Keratinocyte (primary cell): ENCODE data around the gene MTCL1. TPM values are rescaled to one million over a fixed set of nuclear protein-coding genes. Genes with fewer than 3 reads are reported as not detected.
A peak's percentile ranks its signal among the peaks of the same experiment; 100 is the strongest.

ENCODE experiments used
- DNase-seq: peaks from one replicate; pipeline ENCODE4 v3.0.0-alpha.2; 2011; ENCODE audit warnings: low read depth, missing footprints, low spot score
- FAIRE-seq: peaks from 2 replicates; lab custom pipeline; 2011; peaks lifted over from hg19 to GRCh38; lab: Jason Lieb, UNC
- H2AFZ ChIP-seq: 2 replicates; pipeline ENCODE4 v1.6.0; 2012; ENCODE audit warnings: low read length, control low read depth, inconsistent platforms; ENCODE audit not compliant: control insufficient read depth
- H3K27ac ChIP-seq: 2 replicates; pipeline ENCODE4 v1.5.1; 2011; ENCODE audit warnings: low read length; ENCODE audit not compliant: control insufficient read depth, insufficient read depth
- H3K27me3 ChIP-seq: 3 replicates; pipeline ENCODE4 v1.6.0; 2011; ENCODE audit warnings: low read length; ENCODE audit not compliant: control insufficient read depth, insufficient read depth; ENCODE audit errors: extremely low read depth
- H3K36me3 ChIP-seq, 2 experiments: 2 replicates in 1 of 2; 3 replicates in 1 of 2; pipeline ENCODE4 v1.5.1; 2011; ENCODE audit warnings: low read length in 2 of 2, mild to moderate bottlenecking in 1 of 2; ENCODE audit not compliant: control insufficient read depth in 2 of 2, insufficient read depth in 2 of 2; ENCODE audit errors: extremely low read depth in 1 of 2
- H3K4me1 ChIP-seq: 3 replicates; pipeline ENCODE4 v1.5.1; 2011; ENCODE audit warnings: low read length; ENCODE audit not compliant: control insufficient read depth, insufficient read depth; ENCODE audit errors: extremely low read depth
- H3K4me2 ChIP-seq: 3 replicates; pipeline ENCODE4 v1.6.0; 2011; ENCODE audit warnings: low read depth, low read length; ENCODE audit not compliant: control insufficient read depth, insufficient read depth; ENCODE audit errors: extremely low read depth
- H3K4me3 ChIP-seq, 3 experiments: fragments of 200-600 bp in 1 of 3; sonication (generic) in 1 of 3; 2 replicates in 2 of 3; 3 replicates in 1 of 3; pipeline ENCODE4 v1.5.1; 2011 to 2016; ENCODE audit warnings: low read length in 3 of 3, mild to moderate bottlenecking in 3 of 3, control low read depth in 2 of 3, inconsistent platforms in 1 of 3, low read depth in 1 of 3, mixed read lengths in 1 of 3, mixed run types in 1 of 3, moderate library complexity in 1 of 3; ENCODE audit not compliant: control insufficient read depth in 2 of 3, insufficient read depth in 2 of 3; ENCODE audit errors: extremely low read depth in 1 of 3
- H3K79me2 ChIP-seq: 2 replicates; pipeline ENCODE4 v1.6.0; 2012; ENCODE audit warnings: low read length; ENCODE audit not compliant: control insufficient read depth, insufficient read depth
- H3K9ac ChIP-seq: 3 replicates; pipeline ENCODE4 v1.6.0; 2011; ENCODE audit warnings: low read length; ENCODE audit not compliant: control insufficient read depth, insufficient read depth; ENCODE audit errors: extremely low read depth
- H3K9me1 ChIP-seq: 3 replicates; pipeline ENCODE4 v1.6.0; 2011; ENCODE audit warnings: low read length; ENCODE audit not compliant: control insufficient read depth, insufficient read depth; ENCODE audit errors: extremely low read depth
- H3K9me3 ChIP-seq: 2 replicates; pipeline ENCODE4 v1.5.1; 2012; ENCODE audit warnings: low read depth, low read length; ENCODE audit not compliant: control insufficient read depth
- H4K20me1 ChIP-seq: 3 replicates; pipeline ENCODE4 v1.6.0; 2011; ENCODE audit warnings: low read length; ENCODE audit not compliant: control insufficient read depth, insufficient read depth; ENCODE audit errors: extremely low read depth
- CTCF ChIP-seq, 3 experiments: IDR thresholded peaks in 1 of 3; conservative IDR thresholded peaks in 1 of 3; optimal IDR thresholded peaks in 1 of 3; 2 replicates in 2 of 3; 3 replicates in 1 of 3; pipeline versions ENCODE3 to v1.5.1; 2011; ENCODE audit warnings: low read length in 3 of 3, mild to moderate bottlenecking in 3 of 3, moderate library complexity in 2 of 3, control low read depth in 1 of 3, inconsistent platforms in 1 of 3; ENCODE audit not compliant: insufficient read depth in 2 of 3; ENCODE audit errors: extremely low read depth in 1 of 3
- EZH2 ChIP-seq: IDR thresholded peaks from one replicate; pipeline ENCODE4 v1.6.1; 2012; ENCODE audit warnings: inconsistent platforms, mild to moderate bottlenecking, low read length, moderate library complexity
- dilution Hi-C: fragments of 300-500 bp; cut with MboI; formaldehyde crosslinking; loops from one replicate; pipeline ENCODE4 v1.7.0; 2020; ENCODE audit warnings: low sequenced_read_pairs; ENCODE audit not compliant: extremely low pct_ligation_motif_present
- polyA plus RNA-seq, 5 experiments: library from polyadenylated mRNA; depleted of rRNA in 3 of 5; stranded (reverse) in 3 of 5; stranded (forward) in 1 of 5; unstranded in 1 of 5; fragments of >200 nt; gene quantifications; 1 replicate in 1 of 5; 2 replicates in 3 of 5; 3 replicates in 1 of 5; pipeline versions ENCODE4 v1.2.1 to v1.2.3, GENCODE V29; 2011 to 2012; ENCODE audit warnings: missing spikeins in 2 of 5, low read depth in 1 of 5, low replicate concordance in 1 of 5

MTCL1 gene
- polyA plus RNA-seq, 1 donor (not counting 4 experiments of a cell fraction or from before 2014, with no cell fraction given): 15.4 TPM

- H3K36me3 ChIP-seq: peaks cover 6 to 21% of the 10 kb centered on the region in 2 experiments
- H3K79me2 ChIP-seq: peaks cover 2% of the 10 kb centered on the region
- H3K27me3 ChIP-seq: no peaks in the 10 kb centered on the region
- peak overlapping the region; percentile 10 for H3K9ac ChIP-seq
- TF ChIP-seq EZH2 (no peak), CTCF (optimal IDR thresholded peaks at IDR 0.05 in 1 of 3, IDR thresholded peaks at IDR 0.05 in 1 of 3, conservative IDR thresholded peaks at IDR 0.05 in 1 of 3; ENCODE audit: extremely low read depth in 1 of 3, insufficient read depth in 2 of 3, low read length in 3 of 3) (no peak)
- no peaks in the 10 kb centered on the region for H3K9me1 ChIP-seq
- no peak overlapping the region for H2AFZ ChIP-seq
- no peak for DNase-seq
- dilution Hi-C loops: no loop called here
- H3K4me2 ChIP-seq: peak overlapping the region; percentile 30
- no peak overlapping the region for H3K4me3 ChIP-seq
- H3K9me3 ChIP-seq: no peaks in the 10 kb centered on the region
- peak overlapping the region; percentile 22 for H3K27ac ChIP-seq
- FAIRE-seq: peak; percentile 87
- H3K4me1 ChIP-seq: peaks cover 15% of the 10 kb centered on the region
- H4K20me1 ChIP-seq: no peaks in the 10 kb centered on the region
Measured at GRCh38 chr18:8777846-8778245, 72.5 kb downstream of the MTCL1 start.

GRCh38 chr18:8778386-8778785 is 73.0 kb downstream of the MTCL1 start:
- Histone ChIP-seq H3K9ac (no peak overlapping the region), H2AFZ (no peak overlapping the region), H3K4me1 (peaks cover 15% of the 10 kb centered on the region), H3K36me3 (peaks cover 8 to 26% of the 10 kb centered on the region in 2 experiments), H3K4me3 (no peak overlapping the region), H3K9me1 (no peaks in the 10 kb centered on the region), H3K27ac (no peak overlapping the region), H4K20me1 (no peaks in the 10 kb centered on the region), H3K27me3 (no peaks in the 10 kb centered on the region), H3K4me2 (no peak overlapping the region), H3K9me3 (no peaks in the 10 kb centered on the region), H3K79me2 (no peaks in the 10 kb centered on the region)
- FAIRE-seq: no peak
- dilution Hi-C loops: no loop called here
- no peak for DNase-seq
- TF ChIP-seq EZH2 (no peak), CTCF (optimal IDR thresholded peaks at IDR 0.05 in 1 of 3, IDR thresholded peaks at IDR 0.05 in 1 of 3, conservative IDR thresholded peaks at IDR 0.05 in 1 of 3; ENCODE audit: extremely low read depth in 1 of 3, insufficient read depth in 2 of 3, low read length in 3 of 3) (no peak)
